Neural cell (in vitro differentiated cells): ENCODE measurements around the gene UNK. TPM values are rescaled to one million over a fixed set of nuclear protein-coding genes. Genes with fewer than 3 reads are reported as not detected.

Experiments used
- H2AFZ ChIP-seq: fragments of 200-600, 300-800 bp; sonication (generic), shearing (Covaris generic); 2 replicates; pipeline ENCODE4 v1.6.0; 2014; ENCODE audit warnings: low read depth, mild to moderate bottlenecking, antibody characterized with exemption, low read length, moderate library complexity
- H3F3A ChIP-seq: fragments of 200-600 bp; shearing (Covaris generic); 2 replicates; pipeline ENCODE4 v1.6.1; 2016; ENCODE audit warnings: mild to moderate bottlenecking, moderate library complexity, mixed read lengths, antibody characterized with exemption, low read length; ENCODE audit not compliant: insufficient read depth, poor library complexity, severe bottlenecking
- H3K27ac ChIP-seq: fragments of 200-600, 300-800 bp; sonication (generic), shearing (Covaris generic); 2 replicates; pipeline ENCODE4 v1.5.1; 2014; ENCODE audit warnings: mild to moderate bottlenecking, low read length, moderate library complexity
- H3K27me3 ChIP-seq: fragments of 300-800, 200-600 bp; sonication (generic), shearing (Covaris generic); 2 replicates; pipeline ENCODE4 v1.6.0; 2014; ENCODE audit warnings: mild to moderate bottlenecking, low read depth, low read length, moderate library complexity; ENCODE audit not compliant: insufficient read depth
- H3K36me3 ChIP-seq: fragments of 300-800, 200-600 bp; sonication (generic), shearing (Covaris generic); 2 replicates; pipeline ENCODE4 v1.5.1; 2014; ENCODE audit warnings: mild to moderate bottlenecking, antibody characterized with exemption, low read length, moderate library complexity; ENCODE audit not compliant: insufficient read depth
- H3K4me2 ChIP-seq: fragments of 300-800, 200-600 bp; sonication (generic), shearing (Covaris generic); 2 replicates; pipeline ENCODE4 v1.6.0; 2014; ENCODE audit warnings: mild to moderate bottlenecking, low read length
- H3K4me3 ChIP-seq: fragments of 300-800, 200-600 bp; sonication (generic), shearing (Covaris generic); 2 replicates; pipeline ENCODE4 v1.5.1; 2014; ENCODE audit warnings: mild to moderate bottlenecking, low read length, moderate library complexity
- H3K79me2 ChIP-seq: fragments of 200-600 bp; shearing (Covaris generic); replicated peaks from 2 replicates; pipeline ENCODE4 v1.6.0; 2014; ENCODE audit warnings: mild to moderate bottlenecking, low read length, moderate library complexity; ENCODE audit not compliant: insufficient read depth
- H3K9ac ChIP-seq: fragments of 300-800, 200-600 bp; sonication (generic), shearing (Covaris generic); 2 replicates; pipeline ENCODE4 v1.6.1; 2016; ENCODE audit warnings: mild to moderate bottlenecking, low read length, mixed read lengths
- H3K9me2 ChIP-seq: fragments of 200-600 bp; shearing (Covaris generic); 2 replicates; pipeline ENCODE4 v1.6.1; 2016; ENCODE audit warnings: mild to moderate bottlenecking, low read length, mixed read lengths; ENCODE audit not compliant: insufficient read depth
- H3K9me3 ChIP-seq: fragments of 200-600, 300-800 bp; sonication (generic), shearing (Covaris generic); 2 replicates; pipeline ENCODE4 v1.6.1; 2016; ENCODE audit warnings: mild to moderate bottlenecking, mixed run types, low read length, moderate library complexity, mixed read lengths
- H4K20me1 ChIP-seq: fragments of 200-600 bp; shearing (Covaris generic); 2 replicates; pipeline ENCODE4 v1.6.1; 2016; ENCODE audit warnings: mild to moderate bottlenecking, mixed run types; ENCODE audit not compliant: insufficient read depth
- EP300 ChIP-seq: fragments of 450-650 bp; conservative IDR thresholded peaks from 2 replicates; pipeline ENCODE4 v1.6.1; 2014; ENCODE audit warnings: antibody characterized with exemption, mild to moderate bottlenecking, moderate library complexity; ENCODE audit not compliant: poor library complexity, severe bottlenecking
- EZH2 ChIP-seq: fragments of 200-600, 300-800 bp; shearing (Covaris generic), sonication (generic); IDR thresholded peaks from 2 replicates; pipeline ENCODE4 v1.6.1; 2014; ENCODE audit warnings: antibody characterized with exemption, low read length, borderline replicate concordance, mild to moderate bottlenecking; ENCODE audit not compliant: insufficient read depth, poor library complexity, severe bottlenecking
- MXI1 ChIP-seq: fragments of 450-650 bp; conservative IDR thresholded peaks from 2 replicates; pipeline ENCODE4 v1.6.1; 2014; ENCODE audit warnings: antibody characterized with exemption, mild to moderate bottlenecking; ENCODE audit not compliant: poor library complexity, severe bottlenecking
- POLR2AphosphoS5 ChIP-seq: IDR thresholded peaks from 2 replicates; pipeline ENCODE4 v1.6.1; 2012
- RAD21 ChIP-seq: fragments of 450-650 bp; conservative IDR thresholded peaks from 2 replicates; pipeline ENCODE4 v1.6.1; 2014; ENCODE audit warnings: antibody characterized with exemption, mild to moderate bottlenecking, moderate library complexity
- SMC3 ChIP-seq: fragments of 450-650 bp; conservative IDR thresholded peaks from 2 replicates; pipeline ENCODE4 v1.6.1; 2014; ENCODE audit warnings: antibody characterized with exemption, mild to moderate bottlenecking, moderate library complexity; ENCODE audit not compliant: poor library complexity
- TAF1 ChIP-seq: IDR thresholded peaks from 2 replicates; pipeline ENCODE4 v1.6.1; 2012; ENCODE audit warnings: low read depth
- polyA plus RNA-seq: library from polyadenylated mRNA; depleted of rRNA; stranded (reverse); fragments of >200 nt; gene quantifications from 2 replicates; pipeline ENCODE4 v1.2.3, GENCODE V29; 2014
- TF ChIP-seq, protein P1 (sequence below): fragments of 450-650 bp; IDR thresholded peaks from 2 replicates; pipeline ENCODE4 v1.5.1; 2014; ENCODE audit warnings: antibody characterized with exemption, mild to moderate bottlenecking, moderate library complexity; ENCODE audit not compliant: poor library complexity, severe bottlenecking
- TF ChIP-seq, protein P2 (sequence below): IDR thresholded peaks from 2 replicates; pipeline ENCODE4 v1.6.1; 2012; ENCODE audit warnings: borderline replicate concordance

UNK gene
- polyA plus RNA-seq, 1 donor from 2014 or later, result 29.9 TPM

DNA sequence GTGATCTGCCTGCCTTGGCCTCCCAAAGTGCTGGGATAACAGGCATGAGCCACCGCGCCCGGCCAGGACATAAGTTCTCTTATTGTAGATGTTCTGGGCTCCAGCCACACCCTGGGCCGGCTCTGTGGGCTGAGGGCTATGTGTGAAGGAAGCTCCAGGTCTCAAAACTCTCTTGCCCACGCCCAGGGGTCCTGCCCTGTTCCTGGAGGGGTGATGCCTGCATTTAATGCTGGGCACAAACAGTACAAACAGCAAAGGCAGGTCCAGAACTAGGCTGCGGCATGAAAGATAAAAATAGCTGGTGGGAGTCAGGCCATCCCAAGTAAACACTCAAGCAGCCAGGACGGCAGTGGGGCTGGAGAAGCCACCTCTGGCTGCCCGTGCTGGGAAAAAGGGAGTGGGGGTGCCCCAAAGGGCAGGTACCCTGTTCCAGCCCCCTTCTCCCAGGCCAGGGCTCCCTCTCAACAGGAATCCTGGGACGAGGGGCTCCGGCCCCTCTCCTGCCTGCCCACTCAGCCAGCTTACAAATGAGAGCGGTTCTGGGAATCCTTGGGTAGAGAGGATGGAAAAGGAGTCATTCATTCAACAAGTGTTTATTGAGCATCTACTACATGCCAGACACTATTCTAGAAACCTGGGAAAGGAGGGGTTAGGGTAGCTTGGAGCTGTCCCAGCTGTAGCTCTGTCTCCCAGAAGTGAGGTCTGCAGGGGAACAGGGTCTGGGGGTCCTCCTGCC lies 89.1 kb downstream of the UNK start:
- TF ChIP-seq EP300 (no peak), TAF1 (no peak), EZH2 (no peak), RAD21 (no peak), POLR2AphosphoS5 (no peak), MXI1 (no peak), SMC3 (no peak)
- TF ChIP-seq, protein P1, sequence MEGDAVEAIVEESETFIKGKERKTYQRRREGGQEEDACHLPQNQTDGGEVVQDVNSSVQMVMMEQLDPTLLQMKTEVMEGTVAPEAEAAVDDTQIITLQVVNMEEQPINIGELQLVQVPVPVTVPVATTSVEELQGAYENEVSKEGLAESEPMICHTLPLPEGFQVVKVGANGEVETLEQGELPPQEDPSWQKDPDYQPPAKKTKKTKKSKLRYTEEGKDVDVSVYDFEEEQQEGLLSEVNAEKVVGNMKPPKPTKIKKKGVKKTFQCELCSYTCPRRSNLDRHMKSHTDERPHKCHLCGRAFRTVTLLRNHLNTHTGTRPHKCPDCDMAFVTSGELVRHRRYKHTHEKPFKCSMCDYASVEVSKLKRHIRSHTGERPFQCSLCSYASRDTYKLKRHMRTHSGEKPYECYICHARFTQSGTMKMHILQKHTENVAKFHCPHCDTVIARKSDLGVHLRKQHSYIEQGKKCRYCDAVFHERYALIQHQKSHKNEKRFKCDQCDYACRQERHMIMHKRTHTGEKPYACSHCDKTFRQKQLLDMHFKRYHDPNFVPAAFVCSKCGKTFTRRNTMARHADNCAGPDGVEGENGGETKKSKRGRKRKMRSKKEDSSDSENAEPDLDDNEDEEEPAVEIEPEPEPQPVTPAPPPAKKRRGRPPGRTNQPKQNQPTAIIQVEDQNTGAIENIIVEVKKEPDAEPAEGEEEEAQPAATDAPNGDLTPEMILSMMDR, result no peak
- TF ChIP-seq, protein P2, sequence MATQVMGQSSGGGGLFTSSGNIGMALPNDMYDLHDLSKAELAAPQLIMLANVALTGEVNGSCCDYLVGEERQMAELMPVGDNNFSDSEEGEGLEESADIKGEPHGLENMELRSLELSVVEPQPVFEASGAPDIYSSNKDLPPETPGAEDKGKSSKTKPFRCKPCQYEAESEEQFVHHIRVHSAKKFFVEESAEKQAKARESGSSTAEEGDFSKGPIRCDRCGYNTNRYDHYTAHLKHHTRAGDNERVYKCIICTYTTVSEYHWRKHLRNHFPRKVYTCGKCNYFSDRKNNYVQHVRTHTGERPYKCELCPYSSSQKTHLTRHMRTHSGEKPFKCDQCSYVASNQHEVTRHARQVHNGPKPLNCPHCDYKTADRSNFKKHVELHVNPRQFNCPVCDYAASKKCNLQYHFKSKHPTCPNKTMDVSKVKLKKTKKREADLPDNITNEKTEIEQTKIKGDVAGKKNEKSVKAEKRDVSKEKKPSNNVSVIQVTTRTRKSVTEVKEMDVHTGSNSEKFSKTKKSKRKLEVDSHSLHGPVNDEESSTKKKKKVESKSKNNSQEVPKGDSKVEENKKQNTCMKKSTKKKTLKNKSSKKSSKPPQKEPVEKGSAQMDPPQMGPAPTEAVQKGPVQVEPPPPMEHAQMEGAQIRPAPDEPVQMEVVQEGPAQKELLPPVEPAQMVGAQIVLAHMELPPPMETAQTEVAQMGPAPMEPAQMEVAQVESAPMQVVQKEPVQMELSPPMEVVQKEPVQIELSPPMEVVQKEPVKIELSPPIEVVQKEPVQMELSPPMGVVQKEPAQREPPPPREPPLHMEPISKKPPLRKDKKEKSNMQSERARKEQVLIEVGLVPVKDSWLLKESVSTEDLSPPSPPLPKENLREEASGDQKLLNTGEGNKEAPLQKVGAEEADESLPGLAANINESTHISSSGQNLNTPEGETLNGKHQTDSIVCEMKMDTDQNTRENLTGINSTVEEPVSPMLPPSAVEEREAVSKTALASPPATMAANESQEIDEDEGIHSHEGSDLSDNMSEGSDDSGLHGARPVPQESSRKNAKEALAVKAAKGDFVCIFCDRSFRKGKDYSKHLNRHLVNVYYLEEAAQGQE, result no peak
- no peaks in the 10 kb centered on the region for H3K9me3 ChIP-seq
- H3K9me2 ChIP-seq, result no peaks in the 10 kb centered on the region
- no peak overlapping the region for H3K4me2 ChIP-seq
- H3K27ac ChIP-seq, result no peak overlapping the region
- H3K4me3 ChIP-seq, result no peak overlapping the region
- H3K36me3 ChIP-seq, result no peaks in the 10 kb centered on the region
- H3K79me2 ChIP-seq, result no peaks in the 10 kb centered on the region
- H3F3A ChIP-seq, result no peaks in the 10 kb centered on the region
- H2AFZ ChIP-seq, result no peak overlapping the region
- no peak overlapping the region for H3K9ac ChIP-seq
- peaks cover 32% of the 10 kb centered on the region for H3K27me3 ChIP-seq
- H4K20me1 ChIP-seq, result no peaks in the 10 kb centered on the region

DNA sequence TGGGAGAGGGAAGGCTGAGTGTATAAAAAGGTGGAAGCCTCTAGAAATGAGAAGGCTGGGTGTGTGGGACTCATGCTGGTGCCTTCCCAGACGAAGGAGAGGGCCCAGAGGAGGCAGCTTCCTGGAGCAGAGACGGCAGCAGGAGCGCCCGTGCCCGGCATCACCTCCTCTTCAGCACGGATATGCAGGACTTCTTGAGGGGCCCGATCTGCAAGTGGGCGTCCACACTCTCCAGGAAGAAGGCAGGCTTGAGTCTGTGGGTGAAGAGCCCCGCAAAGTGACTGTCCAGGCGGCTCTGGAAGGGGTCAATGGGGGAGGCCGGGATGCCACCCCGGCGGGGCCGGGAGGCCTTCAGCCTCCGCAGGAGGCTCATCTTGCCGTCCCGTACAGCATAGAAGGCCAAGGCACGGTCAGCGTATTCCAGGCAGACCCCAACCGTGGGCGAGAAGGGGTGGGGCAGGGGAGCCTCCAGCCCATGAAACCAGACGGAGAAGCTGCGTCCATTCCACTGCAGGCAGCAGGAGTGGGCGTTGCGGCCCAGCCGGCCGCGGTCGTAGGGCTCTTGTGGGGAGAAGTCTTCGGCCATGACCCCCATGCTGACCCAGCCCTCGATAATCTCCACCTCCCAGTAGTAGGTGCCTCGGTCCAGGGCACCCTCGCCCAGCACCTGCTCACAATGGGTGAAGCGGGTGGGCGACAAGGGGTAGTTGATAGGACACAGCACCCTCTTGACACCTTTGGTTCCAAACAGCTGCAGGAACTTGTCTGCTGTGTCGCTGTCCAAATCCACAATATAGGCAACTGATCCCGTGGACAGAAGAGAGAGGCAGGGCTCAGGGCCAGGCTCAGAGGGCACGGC lies 89.9 kb downstream of the UNK start:
- H3K27me3 ChIP-seq, result peaks cover 40% of the 10 kb centered on the region
- H3F3A ChIP-seq, result no peaks in the 10 kb centered on the region
- H4K20me1 ChIP-seq, result no peaks in the 10 kb centered on the region
- TF ChIP-seq TAF1 (no peak), EZH2 (no peak)
- no peak overlapping the region for H3K4me3 ChIP-seq
- no peak overlapping the region for H2AFZ ChIP-seq
- H3K9ac ChIP-seq, result no peak overlapping the region
- H3K4me2 ChIP-seq, result no peak overlapping the region
- H3K27ac ChIP-seq, result no peak overlapping the region
- H3K36me3 ChIP-seq, result no peaks in the 10 kb centered on the region
- H3K79me2 ChIP-seq, result no peaks in the 10 kb centered on the region
- H3K9me3 ChIP-seq, result no peaks in the 10 kb centered on the region
- H3K9me2 ChIP-seq, result no peaks in the 10 kb centered on the region

Other genes starting within 250 kb of the UNK start
- 2.4 and 7.2 TPM in 2 replicates for gene MYO15B, start 197.0 kb upstream of the UNK start, polyA plus RNA-seq
- 0.59 TPM in 1 of 2 replicates, not detected in the other for gene SMIM5, start 151.4 kb upstream of the UNK start, polyA plus RNA-seq
- gene RECQL5, start 117.7 kb upstream of the UNK start, polyA plus RNA-seq, result 9.6 and 15.7 TPM in 2 replicates
- 129 and 156 TPM in 2 replicates for gene SAP30BP, start 117.5 kb upstream of the UNK start, polyA plus RNA-seq
- gene ITGB4, start 63.3 kb upstream of the UNK start, polyA plus RNA-seq, result not detected in 2 replicates
- 4.8 TPM in 2 replicates for gene GALK1, start 19.6 kb upstream of the UNK start, polyA plus RNA-seq
- 1.2 and 6.9 TPM in 2 replicates for gene UNC13D, start 59.6 kb downstream of the UNK start, polyA plus RNA-seq
- gene WBP2, start 70.5 kb downstream of the UNK start, polyA plus RNA-seq, result 21.4 and 21.7 TPM in 2 replicates
- 0.54 and 0.67 TPM in 2 replicates for gene TRIM47, start 93.8 kb downstream of the UNK start, polyA plus RNA-seq
- 1.5 and 1.7 TPM in 2 replicates for gene TRIM65, start 112.1 kb downstream of the UNK start, polyA plus RNA-seq
- 91.2 and 115 TPM in 2 replicates for gene MRPL38, start 120.1 kb downstream of the UNK start, polyA plus RNA-seq
- gene FBF1, start 156.2 kb downstream of the UNK start, polyA plus RNA-seq, result 11.7 and 13.5 TPM in 2 replicates
- 30.1 and 31.2 TPM in 2 replicates for gene ACOX1, start 194.4 kb downstream of the UNK start, polyA plus RNA-seq
- gene TEN1, start 194.4 kb downstream of the UNK start, polyA plus RNA-seq, result 33.1 and 41.3 TPM in 2 replicates
- 29.2 and 42.8 TPM in 2 replicates for gene CDK3, start 216.0 kb downstream of the UNK start, polyA plus RNA-seq
- not detected in 2 replicates for gene EVPL, start 242.5 kb downstream of the UNK start, polyA plus RNA-seq